Fibroblast of pulmonary artery (primary cell): ENCODE data around the gene TRIM4.
"Not testable (repeated sequence)": the region's sequence is repeated elsewhere in the genome, so short reads cannot be mapped to it uniquely, and the experiment has no call there.

Experiments used
- DNase-seq: peaks from one replicate; pipeline ENCODE4 v3.0.0-alpha.2; 2010; ENCODE audit warnings: low read depth
- H3K4me3 ChIP-seq: replicated peaks from 2 replicates; pipeline ENCODE4 v1.5.1; 2011; ENCODE audit warnings: low read depth, mild to moderate bottlenecking, control low read depth, low read length, moderate library complexity
- CTCF ChIP-seq: IDR thresholded peaks from 2 replicates; pipeline ENCODE4 v1.5.1; 2011; ENCODE audit warnings: mild to moderate bottlenecking, control low read depth, low read length, inconsistent platforms; ENCODE audit errors: missing control alignments

Gene TRIM4

GRCh38 chr7:99947608-99948007, 28.3 kb upstream of the TRIM4 start:
- no peak overlapping the region for H3K4me3 ChIP-seq
- no peak for TF ChIP-seq CTCF
- DNase-seq: no peak

- no peak for DNase-seq
- TF ChIP-seq CTCF: no peak
- H3K4me3 ChIP-seq: no peak overlapping the region
Observed at GRCh38 chr7:99944497-99945070, 25.3 kb upstream of the TRIM4 start.

DNA sequence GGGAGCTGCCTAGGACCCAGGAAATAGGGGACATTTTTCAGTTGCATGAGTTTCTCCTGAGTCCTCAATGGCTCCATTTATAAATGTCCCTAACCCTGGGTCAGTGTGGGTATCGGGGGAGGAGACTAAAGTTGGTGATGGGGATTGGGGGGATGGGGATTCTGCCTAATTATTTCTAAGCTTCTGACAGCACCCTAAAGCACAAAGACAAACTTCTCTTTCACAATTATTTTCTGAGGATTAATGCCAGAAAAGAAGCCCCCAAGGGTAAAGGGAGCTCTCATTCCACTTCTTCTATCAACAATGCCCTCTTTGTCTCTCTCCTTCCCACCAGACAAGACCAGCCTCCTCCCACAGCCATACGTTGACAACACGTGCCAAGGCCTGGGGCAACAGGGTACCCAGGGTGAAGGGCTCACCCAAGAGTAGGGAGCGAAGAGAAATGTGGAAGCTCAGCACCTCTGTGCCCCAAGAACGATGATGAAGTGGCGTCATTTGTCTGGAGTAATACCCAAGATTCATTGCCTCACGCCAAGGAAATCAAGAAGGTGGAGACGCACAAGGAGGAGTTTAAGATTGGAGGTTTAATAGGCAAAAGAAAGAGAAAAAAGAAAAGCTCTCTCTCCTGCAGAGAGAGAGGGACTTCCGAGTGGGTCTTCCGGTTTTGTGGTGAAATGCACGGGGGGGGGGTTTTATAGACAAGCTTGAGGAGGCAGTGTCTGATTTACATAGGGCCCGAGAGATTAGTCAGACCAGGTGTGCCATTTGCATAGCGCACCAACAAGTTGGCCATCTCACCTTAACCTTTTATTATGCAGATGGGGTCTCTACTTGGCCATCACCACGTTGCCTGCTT, 24.5 kb upstream of the TRIM4 start:
- no peak overlapping the region for H3K4me3 ChIP-seq
- no peak for TF ChIP-seq CTCF
- no peak for DNase-seq

GRCh38 chr7:99938296-99938695, 19.0 kb upstream of the TRIM4 start:
- no peak for DNase-seq
- no peak for TF ChIP-seq CTCF
- H3K4me3 ChIP-seq: no peak overlapping the region

- not testable (repeated sequence) for H3K4me3 ChIP-seq
- peak; percentile 34 for DNase-seq
Observed at GRCh38 chr7:99935009-99935408, 15.7 kb upstream of the TRIM4 start.

- TF ChIP-seq CTCF: no peak
- DNase-seq: no peak
- H3K4me3 ChIP-seq: no peak overlapping the region
Observed at GRCh38 chr7:99930376-99930775, 11.0 kb upstream of the TRIM4 start.

- H3K4me3 ChIP-seq: no peak overlapping the region
- no peak for TF ChIP-seq CTCF
- no peak for DNase-seq
Observed at GRCh38 chr7:99929730-99930053, 10.4 kb upstream of the TRIM4 start.
